ENCODE measurements around the gene ATG16L1.

GRCh38 chr2:233338812-233339368 lies 87.4 kb downstream of the ATG16L1 start:
- no peak for TF ChIP-seq CBX3 (IDR thresholded peaks at IDR 0.05; ENCODE audit: borderline replicate concordance, low read depth)
- TF ChIP-seq GABPA (IDR thresholded peaks at IDR 0.05; ENCODE audit: low read depth), result no peak
- no peak for TF ChIP-seq ZNF274 (IDR thresholded peaks at IDR 0.05; ENCODE audit: insufficient read depth, insufficient read length)
- TF ChIP-seq ESRRA (IDR thresholded peaks at IDR 0.05; ENCODE audit: low read length), result no peak
- TF ChIP-seq CTCF (IDR thresholded peaks at IDR 0.05 in 2 of 3, conservative IDR thresholded peaks at IDR 0.05 in 1 of 3; ENCODE audit: control insufficient read depth in 2 of 3, extremely low read depth in 1 of 3, insufficient read depth in 1 of 3, low read depth in 3 of 3, low read length in 3 of 3), result no peak
